Caco-2 (cell line): ENCODE measurements around the gene DPM1. TPM values are rescaled to one million over a fixed set of nuclear protein-coding genes. Genes with fewer than 3 reads are reported as not detected.

Source experiments
- BruUV-seq: library from RNA; stranded (reverse); fragments of 400-500 nt; replicated peaks from 2 replicates; lab custom pipeline; 2021; lab: Mats Ljungman, UMichigan
- CTCF ChIA-PET: fragments of 300-600 bp; sonication (Branson Sonifier 250); formaldehyde crosslinking; loops from one replicate; lab custom pipeline; 2022; ENCODE audit warnings: antibody characterized with exemption; lab: Charles Lee
- POLR2A ChIA-PET: fragments of 300-600 bp; sonication (Branson Sonifier 250); formaldehyde crosslinking; loops from one replicate; lab custom pipeline; 2022; ENCODE audit warnings: antibody characterized with exemption; lab: Charles Lee
- DNase-seq, 2 experiments: peaks; one replicate each; pipeline versions ENCODE4 v3.0.0 to v3.0.0-alpha.2; 2020 to 2022
- H3K27me3 ChIP-seq: replicated peaks from 2 replicates; pipeline ENCODE4 v1.6.0; 2011; ENCODE audit warnings: low read length; ENCODE audit not compliant: control insufficient read depth, insufficient read depth
- H3K36me3 ChIP-seq: 2 replicates; pipeline ENCODE4 v1.5.1; 2011; ENCODE audit warnings: low read length; ENCODE audit not compliant: control insufficient read depth, insufficient read depth
- H3K4me1 ChIP-seq: fragments of 250-450 bp; sonication (Bioruptor Pico); 2 replicates; pipeline ENCODE4 v1.5.1; 2020; ENCODE audit warnings: mild to moderate bottlenecking
- H3K4me3 ChIP-seq: 2 replicates; pipeline ENCODE4 v1.5.1; 2011; ENCODE audit warnings: low read depth, mild to moderate bottlenecking, control low read depth, low read length
- H3K9me3 ChIP-seq: fragments of 250-450 bp; sonication (Bioruptor Pico); 2 replicates; pipeline ENCODE4 v1.5.1; 2020; ENCODE audit warnings: mild to moderate bottlenecking, moderate library complexity
- H3K27ac Mint-ChIP-seq: one replicate; pipeline ENCODE4 v1.8.0; 2022; ENCODE audit warnings: mixed read lengths; ENCODE audit not compliant: unreplicated experiment
- H3K27me3 Mint-ChIP-seq: one replicate; pipeline ENCODE4 v1.8.0; 2022; ENCODE audit warnings: mixed read lengths; ENCODE audit not compliant: insufficient read depth, unreplicated experiment
- H3K36me3 Mint-ChIP-seq: one replicate; pipeline ENCODE4 v1.8.0; 2022; ENCODE audit warnings: mild to moderate bottlenecking, mixed read lengths; ENCODE audit not compliant: insufficient read depth, unreplicated experiment
- H3K4me1 Mint-ChIP-seq: one replicate; pipeline ENCODE4 v1.8.0; 2022; ENCODE audit warnings: low read depth, mixed read lengths; ENCODE audit not compliant: unreplicated experiment
- H3K4me3 Mint-ChIP-seq: one replicate; pipeline ENCODE4 v1.8.0; 2022; ENCODE audit warnings: mild to moderate bottlenecking, moderate library complexity, mixed read lengths; ENCODE audit not compliant: unreplicated experiment
- H3K9me3 Mint-ChIP-seq: one replicate; pipeline ENCODE4 v1.8.0; 2022; ENCODE audit warnings: mixed read lengths; ENCODE audit not compliant: unreplicated experiment
- intact Hi-C: fragments of 100-400 bp; cut with micrococcal nuclease; formaldehyde crosslinking; loops from one replicate; pipeline ENCODE4 v1.10.0; 2022; ENCODE audit not compliant: unreplicated experiment
- total RNA-seq: library from RNA; stranded (reverse); gene quantifications from 2 replicates; pipeline ENCODE4 v1.2.3, GENCODE V29; 2022
- TF ChIP-seq, protein P1 (sequence below), 2 experiments: fragments of 200-600 bp in 1 of 2; IDR thresholded peaks; 1 replicate in 1 of 2; 2 replicates in 1 of 2; pipeline versions ENCODE4 v1.5.1 to v1.8.0; 2011 to 2022; ENCODE audit warnings: antibody characterized with exemption in 1 of 2, control low read depth in 1 of 2, inconsistent platforms in 1 of 2, low read depth in 1 of 2, low read length in 1 of 2, mild to moderate bottlenecking in 1 of 2, moderate library complexity in 1 of 2; ENCODE audit not compliant: insufficient read depth in 1 of 2, severe bottlenecking in 1 of 2, unreplicated experiment in 1 of 2

DPM1 gene
- total RNA-seq, 1 experiment from 2014 or later = 188 TPM

DNA sequence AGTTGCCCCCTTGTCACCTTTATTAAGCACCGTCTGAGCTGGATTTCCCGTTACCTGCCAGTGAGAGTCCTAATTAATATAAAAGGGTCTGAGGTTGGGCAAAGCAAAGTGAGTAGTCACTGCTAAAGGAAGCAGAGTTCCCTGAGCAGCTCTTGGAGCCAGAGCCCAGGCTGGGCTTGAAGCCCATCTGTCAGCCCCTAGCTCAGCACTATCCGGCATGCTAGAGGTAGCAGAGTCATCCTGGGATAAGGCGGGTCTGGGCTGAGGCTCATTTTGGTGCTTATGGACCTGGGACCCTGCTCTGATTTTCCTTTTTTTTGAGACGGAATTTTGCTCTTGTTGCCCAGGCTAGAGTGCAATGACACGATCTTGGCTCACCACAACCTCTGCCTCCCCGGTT, 73.3 kb downstream of the DPM1 start:
- no TSS peak for BruUV-seq
- TF ChIP-seq, protein P1, sequence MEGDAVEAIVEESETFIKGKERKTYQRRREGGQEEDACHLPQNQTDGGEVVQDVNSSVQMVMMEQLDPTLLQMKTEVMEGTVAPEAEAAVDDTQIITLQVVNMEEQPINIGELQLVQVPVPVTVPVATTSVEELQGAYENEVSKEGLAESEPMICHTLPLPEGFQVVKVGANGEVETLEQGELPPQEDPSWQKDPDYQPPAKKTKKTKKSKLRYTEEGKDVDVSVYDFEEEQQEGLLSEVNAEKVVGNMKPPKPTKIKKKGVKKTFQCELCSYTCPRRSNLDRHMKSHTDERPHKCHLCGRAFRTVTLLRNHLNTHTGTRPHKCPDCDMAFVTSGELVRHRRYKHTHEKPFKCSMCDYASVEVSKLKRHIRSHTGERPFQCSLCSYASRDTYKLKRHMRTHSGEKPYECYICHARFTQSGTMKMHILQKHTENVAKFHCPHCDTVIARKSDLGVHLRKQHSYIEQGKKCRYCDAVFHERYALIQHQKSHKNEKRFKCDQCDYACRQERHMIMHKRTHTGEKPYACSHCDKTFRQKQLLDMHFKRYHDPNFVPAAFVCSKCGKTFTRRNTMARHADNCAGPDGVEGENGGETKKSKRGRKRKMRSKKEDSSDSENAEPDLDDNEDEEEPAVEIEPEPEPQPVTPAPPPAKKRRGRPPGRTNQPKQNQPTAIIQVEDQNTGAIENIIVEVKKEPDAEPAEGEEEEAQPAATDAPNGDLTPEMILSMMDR (IDR thresholded peaks at IDR 0.05; ENCODE audit: insufficient read depth in 1 of 2, low read depth in 1 of 2, low read length in 1 of 2, severe bottlenecking in 1 of 2, unreplicated experiment in 1 of 2) = no peak
- no peaks in the 10 kb centered on the region for H3K9me3 Mint-ChIP-seq
- peak in 1 of 2 experiments; percentile 39 for DNase-seq
- H3K4me1 ChIP-seq = no peaks in the 10 kb centered on the region
- H3K36me3 Mint-ChIP-seq = peaks cover 82% of the 10 kb centered on the region
- no peak overlapping the region for H3K27ac Mint-ChIP-seq
- H3K9me3 ChIP-seq = no peaks in the 10 kb centered on the region
- ChIA-PET CTCF (interaction anchor here (0.9 to 1.7 kb wide), 3 partner anchors 90 to 96 kb away, joined by 3 to 5 read pairs (median 3); partner anchors contain the start of gene BCAS4), POLR2A (no interaction called here)
- H3K27me3 Mint-ChIP-seq = no peaks in the 10 kb centered on the region
- no peaks in the 10 kb centered on the region for H3K27me3 ChIP-seq
- H3K4me3 ChIP-seq = no peak overlapping the region
- no peak overlapping the region for H3K4me3 Mint-ChIP-seq
- peaks cover 2% of the 10 kb centered on the region for H3K36me3 ChIP-seq
- intact Hi-C loops = no loop called here
- no peaks in the 10 kb centered on the region for H3K4me1 Mint-ChIP-seq

Other genes starting within 250 kb of the DPM1 start
- 153 and 156 TPM in 2 replicates for gene PARD6B, start 227.0 kb downstream of the DPM1 start, total RNA-seq
- 23.1 and 29.9 TPM in 2 replicates for gene BCAS4, start 163.5 kb downstream of the DPM1 start, total RNA-seq
- 154 and 157 TPM in 2 replicates for gene ADNP, start 27.1 kb downstream of the DPM1 start, total RNA-seq
- gene MOCS3, start 286 bp upstream of the DPM1 start, total RNA-seq = 12.9 and 13.2 TPM in 2 replicates
- 1.3 and 1.5 TPM in 2 replicates for gene KCNG1, start 64.6 kb upstream of the DPM1 start, total RNA-seq